ENCODE data around the gene TMOD1.

TMOD1 gene

GRCh38 chr9:97556721-97557605 lies 55.5 kb downstream of the TMOD1 start:
- CTCF ChIA-PET, result interaction anchor here (1.3 to 1.4 kb wide), 2 partner anchors 87 to 88 kb away, joined by 3 to 4 read pairs; no protein-coding TSS in a partner anchor
- H3K4me3 ChIP-seq (ENCODE audit: control insufficient read depth in 1 of 7, extremely low read depth in 1 of 7, insufficient read depth in 4 of 7, low read depth in 2 of 7, low read length in 6 of 7), result no peak overlapping the region

GRCh38 chr9:97557606-97558095 lies 56.2 kb downstream of the TMOD1 start:
- no peaks in the 10 kb centered on the region for H3K9me3 ChIP-seq (ENCODE audit: control extremely low read depth in 1 of 5, control insufficient read depth in 4 of 5, insufficient read depth in 2 of 5, low read depth in 1 of 5, low read length in 4 of 5)
- CTCF ChIA-PET, result interaction anchor here (1.4 kb wide), 1 partner anchor 88 kb away, joined by 4 read pairs; no protein-coding TSS in a partner anchor

More at GRCh38 chr9:97556721-97557605, 55.5 kb downstream of the TMOD1 start:
- H3K27me3 ChIP-seq (replicated peaks in 2 of 5; ENCODE audit: control insufficient read depth in 4 of 5, insufficient read depth in 5 of 5, low read length in 4 of 5), result peaks cover 0 to 3% (median 0%) of the 10 kb centered on the region in 5 experiments
- WGBS (ENCODE audit: insufficient coverage), result 87% methylated on average over 14 of the region's 15 CpGs
- peaks cover 0 to 27% (median 17%) of the 10 kb centered on the region in 4 experiments for H3K4me1 ChIP-seq (ENCODE audit: control extremely low read depth in 1 of 4, control insufficient read depth in 4 of 4, insufficient read depth in 4 of 4, low read length in 3 of 4)
- H3K36me3 ChIP-seq (ENCODE audit: control insufficient read depth in 4 of 4, insufficient read depth in 4 of 4, low read length in 3 of 4), result no peaks in the 10 kb centered on the region
- peak in 1 of 3 donors; percentile 15 for DNase-seq
- no peaks in the 10 kb centered on the region for H3K9me3 ChIP-seq (ENCODE audit: control extremely low read depth in 1 of 5, control insufficient read depth in 4 of 5, insufficient read depth in 2 of 5, low read depth in 1 of 5, low read length in 4 of 5)
- POLR2A ChIA-PET, result no interaction called here
- no peak overlapping the region for H3K27ac ChIP-seq (ENCODE audit: insufficient read depth in 1 of 2, low read depth in 1 of 2, low read length in 2 of 2, poor library complexity in 1 of 2, severe bottlenecking in 2 of 2)

GRCh38 chr9:97558701-97559101 lies 57.2 kb downstream of the TMOD1 start:
- H3K36me3 ChIP-seq (ENCODE audit: control insufficient read depth in 4 of 4, insufficient read depth in 4 of 4, low read length in 3 of 4), result no peaks in the 10 kb centered on the region
- H3K4me3 ChIP-seq (ENCODE audit: control insufficient read depth in 1 of 7, extremely low read depth in 1 of 7, insufficient read depth in 4 of 7, low read depth in 2 of 7, low read length in 6 of 7), result no peak overlapping the region
- H3K27ac ChIP-seq (ENCODE audit: insufficient read depth in 1 of 2, low read depth in 1 of 2, low read length in 2 of 2, poor library complexity in 1 of 2, severe bottlenecking in 2 of 2), result no peak overlapping the region
- no peaks in the 10 kb centered on the region for H3K27me3 ChIP-seq (replicated peaks in 2 of 5; ENCODE audit: control insufficient read depth in 4 of 5, insufficient read depth in 5 of 5, low read length in 4 of 5)
- peak in 2 of 3 donors; percentile 31 to 44 for DNase-seq
- H3K4me1 ChIP-seq (ENCODE audit: control extremely low read depth in 1 of 4, control insufficient read depth in 4 of 4, insufficient read depth in 4 of 4, low read length in 3 of 4), result peaks cover 0 to 27% (median 17%) of the 10 kb centered on the region in 4 experiments
- ChIA-PET POLR2A (no interaction called here), CTCF (no interaction called here)
- no peaks in the 10 kb centered on the region for H3K9me3 ChIP-seq (ENCODE audit: control extremely low read depth in 1 of 5, control insufficient read depth in 4 of 5, insufficient read depth in 2 of 5, low read depth in 1 of 5, low read length in 4 of 5)
- 34% methylated on average over 3 of the region's 3 CpGs for WGBS (ENCODE audit: insufficient coverage)

More at GRCh38 chr9:97557606-97558095, 56.2 kb downstream of the TMOD1 start:
- peak in 2 of 3 donors; percentile 55 to 61 for DNase-seq
- WGBS (ENCODE audit: insufficient coverage), result 7% methylated on average over 4 of the region's 7 CpGs
- Histone ChIP-seq H3K27me3 (replicated peaks in 2 of 5; ENCODE audit: control insufficient read depth in 4 of 5, insufficient read depth in 5 of 5, low read length in 4 of 5) (peaks cover 0 to 3% (median 0%) of the 10 kb centered on the region in 5 experiments), H3K36me3 (ENCODE audit: control insufficient read depth in 4 of 4, insufficient read depth in 4 of 4, low read length in 3 of 4) (no peaks in the 10 kb centered on the region), H3K4me1 (ENCODE audit: control extremely low read depth in 1 of 4, control insufficient read depth in 4 of 4, insufficient read depth in 4 of 4, low read length in 3 of 4) (peaks cover 0 to 27% (median 17%) of the 10 kb centered on the region in 4 experiments), H3K4me3 (ENCODE audit: control insufficient read depth in 1 of 7, extremely low read depth in 1 of 7, insufficient read depth in 4 of 7, low read depth in 2 of 7, low read length in 6 of 7) (peak overlapping the region in 1 of 7 experiments; percentile 34), H3K27ac (ENCODE audit: insufficient read depth in 1 of 2, low read depth in 1 of 2, low read length in 2 of 2, poor library complexity in 1 of 2, severe bottlenecking in 2 of 2) (no peak overlapping the region)
- POLR2A ChIA-PET, result no interaction called here

- peak in 2 of 3 donors; percentile 26 to 36 for DNase-seq
- Histone ChIP-seq H3K9me3 (ENCODE audit: control extremely low read depth in 1 of 5, control insufficient read depth in 4 of 5, insufficient read depth in 2 of 5, low read depth in 1 of 5, low read length in 4 of 5) (no peaks in the 10 kb centered on the region), H3K36me3 (ENCODE audit: control insufficient read depth in 4 of 4, insufficient read depth in 4 of 4, low read length in 3 of 4) (no peaks in the 10 kb centered on the region), H3K4me1 (ENCODE audit: control extremely low read depth in 1 of 4, control insufficient read depth in 4 of 4, insufficient read depth in 4 of 4, low read length in 3 of 4) (peaks cover 0 to 27% (median 17%) of the 10 kb centered on the region in 4 experiments), H3K27me3 (replicated peaks in 2 of 5; ENCODE audit: control insufficient read depth in 4 of 5, insufficient read depth in 5 of 5, low read length in 4 of 5) (no peaks in the 10 kb centered on the region), H3K27ac (ENCODE audit: insufficient read depth in 1 of 2, low read depth in 1 of 2, low read length in 2 of 2, poor library complexity in 1 of 2, severe bottlenecking in 2 of 2) (no peak overlapping the region), H3K4me3 (ENCODE audit: control insufficient read depth in 1 of 7, extremely low read depth in 1 of 7, insufficient read depth in 4 of 7, low read depth in 2 of 7, low read length in 6 of 7) (no peak overlapping the region)
- POLR2A ChIA-PET, result no interaction called here
- WGBS (ENCODE audit: insufficient coverage), result 73% methylated on average over 7 of the region's 10 CpGs
- CTCF ChIA-PET, result interaction anchor here (3.3 kb wide), 1 partner anchor 90 kb away, joined by 13 read pairs; no protein-coding TSS in a partner anchor
These were observed 57.6 kb downstream of the TMOD1 start for GRCh38 chr9:97559111-97559514.

GRCh38 chr9:97560154-97560553 lies 58.7 kb downstream of the TMOD1 start:
- no peaks in the 10 kb centered on the region for H3K36me3 ChIP-seq (ENCODE audit: control insufficient read depth in 4 of 4, insufficient read depth in 4 of 4, low read length in 3 of 4)
- WGBS (ENCODE audit: insufficient coverage), result 100% methylated on average over 6 of the region's 6 CpGs
- no peaks in the 10 kb centered on the region for H3K27me3 ChIP-seq (replicated peaks in 2 of 5; ENCODE audit: control insufficient read depth in 4 of 5, insufficient read depth in 5 of 5, low read length in 4 of 5)
- CTCF ChIA-PET, result interaction anchor here (3.3 kb wide), 1 partner anchor 91 kb away, joined by 13 read pairs; no protein-coding TSS in a partner anchor
- H3K4me1 ChIP-seq (ENCODE audit: control extremely low read depth in 1 of 4, control insufficient read depth in 4 of 4, insufficient read depth in 4 of 4, low read length in 3 of 4), result peaks cover 0 to 27% (median 17%) of the 10 kb centered on the region in 4 experiments
- H3K4me3 ChIP-seq (ENCODE audit: control insufficient read depth in 1 of 7, extremely low read depth in 1 of 7, insufficient read depth in 4 of 7, low read depth in 2 of 7, low read length in 6 of 7), result no peak overlapping the region
- POLR2A ChIA-PET, result no interaction called here
- no peak overlapping the region for H3K27ac ChIP-seq (ENCODE audit: insufficient read depth in 1 of 2, low read depth in 1 of 2, low read length in 2 of 2, poor library complexity in 1 of 2, severe bottlenecking in 2 of 2)
- DNase-seq, result no peak
- H3K9me3 ChIP-seq (ENCODE audit: control extremely low read depth in 1 of 5, control insufficient read depth in 4 of 5, insufficient read depth in 2 of 5, low read depth in 1 of 5, low read length in 4 of 5), result no peaks in the 10 kb centered on the region

- H3K27me3 ChIP-seq (replicated peaks in 2 of 5; ENCODE audit: control insufficient read depth in 4 of 5, insufficient read depth in 5 of 5, low read length in 4 of 5), result no peaks in the 10 kb centered on the region
- POLR2A ChIA-PET, result no interaction called here
- no peaks in the 10 kb centered on the region for H3K36me3 ChIP-seq (ENCODE audit: control insufficient read depth in 4 of 4, insufficient read depth in 4 of 4, low read length in 3 of 4)
- CTCF ChIA-PET, result interaction anchor here (0.8 to 3.3 kb wide), 3 partner anchors 9 to 91 kb away, joined by 3 to 13 read pairs (median 3); no protein-coding TSS in a partner anchor
- peaks cover 0 to 27% (median 17%) of the 10 kb centered on the region in 4 experiments for H3K4me1 ChIP-seq (ENCODE audit: control extremely low read depth in 1 of 4, control insufficient read depth in 4 of 4, insufficient read depth in 4 of 4, low read length in 3 of 4)
- H3K27ac ChIP-seq (ENCODE audit: insufficient read depth in 1 of 2, low read depth in 1 of 2, low read length in 2 of 2, poor library complexity in 1 of 2, severe bottlenecking in 2 of 2), result no peak overlapping the region
- DNase-seq, result no peak
- H3K9me3 ChIP-seq (ENCODE audit: control extremely low read depth in 1 of 5, control insufficient read depth in 4 of 5, insufficient read depth in 2 of 5, low read depth in 1 of 5, low read length in 4 of 5), result no peaks in the 10 kb centered on the region
- H3K4me3 ChIP-seq (ENCODE audit: control insufficient read depth in 1 of 7, extremely low read depth in 1 of 7, insufficient read depth in 4 of 7, low read depth in 2 of 7, low read length in 6 of 7), result no peak overlapping the region
These were observed 59.4 kb downstream of the TMOD1 start for GRCh38 chr9:97560851-97561250.

- Histone ChIP-seq H3K27ac (ENCODE audit: insufficient read depth in 1 of 2, low read depth in 1 of 2, low read length in 2 of 2, poor library complexity in 1 of 2, severe bottlenecking in 2 of 2) (no peak overlapping the region), H3K36me3 (ENCODE audit: control insufficient read depth in 4 of 4, insufficient read depth in 4 of 4, low read length in 3 of 4) (no peaks in the 10 kb centered on the region), H3K9me3 (ENCODE audit: control extremely low read depth in 1 of 5, control insufficient read depth in 4 of 5, insufficient read depth in 2 of 5, low read depth in 1 of 5, low read length in 4 of 5) (no peaks in the 10 kb centered on the region), H3K4me1 (ENCODE audit: control extremely low read depth in 1 of 4, control insufficient read depth in 4 of 4, insufficient read depth in 4 of 4, low read length in 3 of 4) (peaks cover 0 to 27% (median 17%) of the 10 kb centered on the region in 4 experiments), H3K27me3 (replicated peaks in 2 of 5; ENCODE audit: control insufficient read depth in 4 of 5, insufficient read depth in 5 of 5, low read length in 4 of 5) (no peaks in the 10 kb centered on the region), H3K4me3 (ENCODE audit: control insufficient read depth in 1 of 7, extremely low read depth in 1 of 7, insufficient read depth in 4 of 7, low read depth in 2 of 7, low read length in 6 of 7) (no peak overlapping the region)
- ChIA-PET CTCF (interaction anchor here (0.8 to 3.3 kb wide), 3 partner anchors 9 to 92 kb away, joined by 3 to 13 read pairs (median 3); no protein-coding TSS in a partner anchor), POLR2A (no interaction called here)
- 15% methylated on average over 1 of the region's 3 CpGs for WGBS (ENCODE audit: insufficient coverage)
- DNase-seq, result peak in 1 of 3 donors; percentile 4
These were observed 60.0 kb downstream of the TMOD1 start for GRCh38 chr9:97561501-97561900.

All from common myeloid progenitor, CD34-positive (primary cell).